ENCODE data around the gene EIF2AK3.
"Not testable (repeated sequence)": the region's sequence is repeated elsewhere in the genome, so short reads cannot be mapped to it uniquely, and the experiment has no call there.

The EIF2AK3 gene

GRCh38 chr2:88657131-88657530 is 29.9 kb upstream of the EIF2AK3 start:
- Histone ChIP-seq H3K36me3 (ENCODE audit: control insufficient read depth, low read depth, low read length) (no peaks in the 10 kb centered on the region), H3K9me3 (ENCODE audit: control insufficient read depth, low read depth, low read length) (no peaks in the 10 kb centered on the region), H3K27me3 (ENCODE audit: control insufficient read depth, insufficient read depth, low read length) (no peaks in the 10 kb centered on the region), H3K9ac (ENCODE audit: low read length) (no peak overlapping the region), H3K27ac (ENCODE audit: low read length) (no peak overlapping the region), H3K4me3 (ENCODE audit: low read length) (no peak overlapping the region), H3K4me1 (ENCODE audit: control insufficient read depth, low read depth, low read length) (peaks cover 17% of the 10 kb centered on the region)

- no peaks in the 10 kb centered on the region for H3K36me3 ChIP-seq (ENCODE audit: control insufficient read depth, low read depth, low read length)
- no peaks in the 10 kb centered on the region for H3K9me3 ChIP-seq (ENCODE audit: control insufficient read depth, low read depth, low read length)
- no peak overlapping the region for H3K27ac ChIP-seq (ENCODE audit: low read length)
- H3K27me3 ChIP-seq (ENCODE audit: control insufficient read depth, insufficient read depth, low read length): no peaks in the 10 kb centered on the region
- H3K4me1 ChIP-seq (ENCODE audit: control insufficient read depth, low read depth, low read length): peaks cover 17% of the 10 kb centered on the region
- no peak overlapping the region for H3K9ac ChIP-seq (ENCODE audit: low read length)
- no peak overlapping the region for H3K4me3 ChIP-seq (ENCODE audit: low read length)
These were observed 29.4 kb upstream of the EIF2AK3 start for GRCh38 chr2:88656690-88657089.

- Histone ChIP-seq H3K4me3 (ENCODE audit: low read length) (no peak overlapping the region), H3K36me3 (ENCODE audit: control insufficient read depth, low read depth, low read length) (no peaks in the 10 kb centered on the region), H3K27ac (ENCODE audit: low read length) (no peak overlapping the region)
These were observed 27.4 kb upstream of the EIF2AK3 start for GRCh38 chr2:88654714-88655113.

GRCh38 chr2:88651646-88652045 is 24.4 kb upstream of the EIF2AK3 start:
- H3K4me3 ChIP-seq (ENCODE audit: low read length): no peak overlapping the region
- no peaks in the 10 kb centered on the region for H3K36me3 ChIP-seq (ENCODE audit: control insufficient read depth, low read depth, low read length)
- no peaks in the 10 kb centered on the region for H3K27me3 ChIP-seq (ENCODE audit: control insufficient read depth, insufficient read depth, low read length)
- H3K4me1 ChIP-seq (ENCODE audit: control insufficient read depth, low read depth, low read length): no peaks in the 10 kb centered on the region
- no peaks in the 10 kb centered on the region for H3K9me3 ChIP-seq (ENCODE audit: control insufficient read depth, low read depth, low read length)
- H3K9ac ChIP-seq (ENCODE audit: low read length): no peak overlapping the region
- H3K27ac ChIP-seq (ENCODE audit: low read length): no peak overlapping the region

More at GRCh38 chr2:88654714-88655113, 27.4 kb upstream of the EIF2AK3 start:
- Histone ChIP-seq H3K27me3 (ENCODE audit: control insufficient read depth, insufficient read depth, low read length) (no peaks in the 10 kb centered on the region), H3K9me3 (ENCODE audit: control insufficient read depth, low read depth, low read length) (no peaks in the 10 kb centered on the region), H3K9ac (ENCODE audit: low read length) (no peak overlapping the region), H3K4me1 (ENCODE audit: control insufficient read depth, low read depth, low read length) (peaks cover 16% of the 10 kb centered on the region)

GRCh38 chr2:88645291-88645882 is 18.1 kb upstream of the EIF2AK3 start:
- H3K36me3 ChIP-seq (ENCODE audit: control insufficient read depth, low read depth, low read length); H3K4me1 ChIP-seq (ENCODE audit: control insufficient read depth, low read depth, low read length); H3K4me3 ChIP-seq (ENCODE audit: low read length); H3K9ac ChIP-seq (ENCODE audit: low read length); H3K9me3 ChIP-seq (ENCODE audit: control insufficient read depth, low read depth, low read length); H3K27me3 ChIP-seq (ENCODE audit: control insufficient read depth, insufficient read depth, low read length); H3K27ac ChIP-seq (ENCODE audit: low read length): not testable (repeated sequence)

- Histone ChIP-seq H3K36me3 (ENCODE audit: control insufficient read depth, low read depth, low read length) (no peaks in the 10 kb centered on the region), H3K9me3 (ENCODE audit: control insufficient read depth, low read depth, low read length) (no peaks in the 10 kb centered on the region), H3K9ac (ENCODE audit: low read length) (no peak overlapping the region), H3K4me3 (ENCODE audit: low read length) (no peak overlapping the region), H3K27me3 (ENCODE audit: control insufficient read depth, insufficient read depth, low read length) (no peaks in the 10 kb centered on the region), H3K4me1 (ENCODE audit: control insufficient read depth, low read depth, low read length) (peaks cover 10% of the 10 kb centered on the region), H3K27ac (ENCODE audit: low read length) (no peak overlapping the region)
These were observed 15.0 kb upstream of the EIF2AK3 start for GRCh38 chr2:88642278-88642677.

GRCh38 chr2:88641330-88641729 is 14.1 kb upstream of the EIF2AK3 start:
- Histone ChIP-seq H3K9me3 (ENCODE audit: control insufficient read depth, low read depth, low read length) (no peaks in the 10 kb centered on the region), H3K4me3 (ENCODE audit: low read length) (no peak overlapping the region), H3K27ac (ENCODE audit: low read length) (no peak overlapping the region), H3K9ac (ENCODE audit: low read length) (no peak overlapping the region), H3K27me3 (ENCODE audit: control insufficient read depth, insufficient read depth, low read length) (no peaks in the 10 kb centered on the region), H3K36me3 (ENCODE audit: control insufficient read depth, low read depth, low read length) (no peaks in the 10 kb centered on the region), H3K4me1 (ENCODE audit: control insufficient read depth, low read depth, low read length) (peaks cover 10% of the 10 kb centered on the region)

- Histone ChIP-seq H3K27ac (ENCODE audit: low read length) (no peak overlapping the region), H3K4me3 (ENCODE audit: low read length) (no peak overlapping the region), H3K36me3 (ENCODE audit: control insufficient read depth, low read depth, low read length) (no peaks in the 10 kb centered on the region), H3K27me3 (ENCODE audit: control insufficient read depth, insufficient read depth, low read length) (no peaks in the 10 kb centered on the region), H3K9me3 (ENCODE audit: control insufficient read depth, low read depth, low read length) (no peaks in the 10 kb centered on the region), H3K4me1 (ENCODE audit: control insufficient read depth, low read depth, low read length) (peaks cover 10% of the 10 kb centered on the region), H3K9ac (ENCODE audit: low read length) (no peak overlapping the region)
These were observed 12.6 kb upstream of the EIF2AK3 start for GRCh38 chr2:88639865-88640264.

GRCh38 chr2:88638743-88639142 is 11.5 kb upstream of the EIF2AK3 start:
- Histone ChIP-seq H3K4me1 (ENCODE audit: control insufficient read depth, low read depth, low read length) (peaks cover 10% of the 10 kb centered on the region), H3K36me3 (ENCODE audit: control insufficient read depth, low read depth, low read length) (no peaks in the 10 kb centered on the region), H3K27me3 (ENCODE audit: control insufficient read depth, insufficient read depth, low read length) (no peaks in the 10 kb centered on the region), H3K9me3 (ENCODE audit: control insufficient read depth, low read depth, low read length) (no peaks in the 10 kb centered on the region), H3K9ac (ENCODE audit: low read length) (no peak overlapping the region), H3K4me3 (ENCODE audit: low read length) (no peak overlapping the region), H3K27ac (ENCODE audit: low read length) (no peak overlapping the region)

GRCh38 chr2:88638123-88638650 is 10.9 kb upstream of the EIF2AK3 start:
- H3K9ac ChIP-seq (ENCODE audit: low read length): no peak overlapping the region
- no peaks in the 10 kb centered on the region for H3K9me3 ChIP-seq (ENCODE audit: control insufficient read depth, low read depth, low read length)
- H3K4me1 ChIP-seq (ENCODE audit: control insufficient read depth, low read depth, low read length): peaks cover 10% of the 10 kb centered on the region
- H3K27ac ChIP-seq (ENCODE audit: low read length): no peak overlapping the region
- no peak overlapping the region for H3K4me3 ChIP-seq (ENCODE audit: low read length)
- no peaks in the 10 kb centered on the region for H3K36me3 ChIP-seq (ENCODE audit: control insufficient read depth, low read depth, low read length)
- no peaks in the 10 kb centered on the region for H3K27me3 ChIP-seq (ENCODE audit: control insufficient read depth, insufficient read depth, low read length)

GRCh38 chr2:88637464-88637863 is 10.2 kb upstream of the EIF2AK3 start:
- Histone ChIP-seq H3K4me3 (ENCODE audit: low read length) (no peak overlapping the region), H3K36me3 (ENCODE audit: control insufficient read depth, low read depth, low read length) (no peaks in the 10 kb centered on the region), H3K4me1 (ENCODE audit: control insufficient read depth, low read depth, low read length) (peaks cover 10% of the 10 kb centered on the region), H3K9ac (ENCODE audit: low read length) (no peak overlapping the region), H3K9me3 (ENCODE audit: control insufficient read depth, low read depth, low read length) (no peaks in the 10 kb centered on the region), H3K27me3 (ENCODE audit: control insufficient read depth, insufficient read depth, low read length) (no peaks in the 10 kb centered on the region), H3K27ac (ENCODE audit: low read length) (no peak overlapping the region)

GRCh38 chr2:88636026-88636425 is 8.8 kb upstream of the EIF2AK3 start:
- Histone ChIP-seq H3K27ac (ENCODE audit: low read length) (no peak overlapping the region), H3K36me3 (ENCODE audit: control insufficient read depth, low read depth, low read length) (no peaks in the 10 kb centered on the region), H3K9me3 (ENCODE audit: control insufficient read depth, low read depth, low read length) (no peaks in the 10 kb centered on the region), H3K27me3 (ENCODE audit: control insufficient read depth, insufficient read depth, low read length) (no peaks in the 10 kb centered on the region), H3K4me3 (ENCODE audit: low read length) (no peak overlapping the region), H3K9ac (ENCODE audit: low read length) (no peak overlapping the region), H3K4me1 (ENCODE audit: control insufficient read depth, low read depth, low read length) (peaks cover 21% of the 10 kb centered on the region)
